Suprapubic skin (tissue), 4 donors: ENCODE results near the gene CLCF1. TPM values are rescaled to one million over a fixed set of nuclear protein-coding genes. Genes with fewer than 3 reads are reported as not detected.
A peak's percentile ranks its signal among the peaks of the same experiment; 100 is the strongest.

ENCODE experiments used
- DNase-seq, 2 donors: peaks; one replicate each; pipeline ENCODE4 v3.0.0-alpha.2; 2019; ENCODE audit warnings: low spot score in 2 of 2
- H3K27ac ChIP-seq: fragments of 200-600 bp; sonication (generic); one replicate; pipeline ENCODE4 v1.5.1; 2019
- H3K27me3 ChIP-seq: fragments of 200-600 bp; sonication (generic); one replicate; pipeline ENCODE4 v1.5.1; 2019
- H3K36me3 ChIP-seq: fragments of 200-600 bp; sonication (generic); one replicate; pipeline ENCODE4 v1.5.1; 2019
- H3K4me1 ChIP-seq: fragments of 200-600 bp; sonication (generic); one replicate; pipeline ENCODE4 v1.5.1; 2019
- H3K4me3 ChIP-seq: fragments of 200-600 bp; sonication (generic); one replicate; pipeline ENCODE4 v1.5.1; 2019; ENCODE audit warnings: mild to moderate bottlenecking
- H3K9me3 ChIP-seq: fragments of 200-600 bp; sonication (generic); one replicate; pipeline ENCODE4 v1.5.1; 2019
- EP300 ChIP-seq: sonication (generic); formaldehyde crosslinking; IDR thresholded peaks from one replicate; pipeline ENCODE4 v1.6.1; 2017; ENCODE audit warnings: antibody characterized with exemption
- POLR2A ChIP-seq, 2 donors: fragments of 450-650 bp; IDR thresholded peaks; one replicate each; pipeline ENCODE4 v1.6.1; 2017; ENCODE audit warnings: antibody characterized with exemption in 2 of 2, mild to moderate bottlenecking in 2 of 2, moderate library complexity in 2 of 2
- POLR2AphosphoS5 ChIP-seq, 3 donors: sonication (generic); formaldehyde crosslinking; IDR thresholded peaks; one replicate each; pipeline ENCODE4 v1.6.1; 2017; ENCODE audit warnings: antibody characterized with exemption in 3 of 3
- WGBS: methylation state at CpG from one replicate; pipeline ENCODE4 v1.1.5; 2018; 5-methylcytosine and 5-hydroxymethylcytosine counted together
- total RNA-seq, 4 donors: library from RNA; depleted of rRNA; stranded (reverse); fragments of >200 nt; gene quantifications; one replicate each; pipeline ENCODE4 v1.1.0, GENCODE V29; 2016
- TF ChIP-seq, protein P1 (sequence below), 2 donors: fragments of 200-600 bp in 1 of 2; fragments of 450-650 bp in 1 of 2; sonication (generic) in 1 of 2; IDR thresholded peaks; one replicate each; pipeline ENCODE4 v1.5.1; 2016 to 2019; ENCODE audit warnings: antibody characterized with exemption in 2 of 2, mild to moderate bottlenecking in 1 of 2, moderate library complexity in 1 of 2

Gene CLCF1
- total RNA-seq, 4 donors from 2014 or later = 2.7 to 5.5 (median 4.0) TPM

DNA sequence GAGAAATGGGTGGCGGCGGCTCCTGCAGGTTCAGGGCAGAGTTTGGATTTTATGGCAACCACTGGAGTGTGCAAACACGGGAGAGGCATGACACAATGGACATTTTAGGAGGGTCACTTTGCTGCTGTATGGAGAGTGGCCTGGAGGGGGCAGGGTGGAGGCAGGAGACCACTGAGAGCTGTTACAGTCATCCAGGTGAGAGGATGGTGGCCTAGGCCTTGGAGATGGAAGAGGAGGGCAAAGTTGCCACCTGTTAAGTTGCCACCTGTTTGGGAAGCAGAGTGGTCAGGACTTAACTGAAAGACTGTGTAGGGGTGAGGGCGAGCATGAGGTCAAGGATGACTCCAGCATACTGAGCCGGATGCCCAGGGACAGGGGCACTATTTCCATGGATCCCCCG, 16.1 kb upstream of the CLCF1 start:
- 79% methylated on average over 6 of the region's 6 CpGs for WGBS
- no peak overlapping the region for H3K4me3 ChIP-seq
- DNase-seq = no peak
- no peak overlapping the region for H3K27ac ChIP-seq
- no peaks in the 10 kb centered on the region for H3K9me3 ChIP-seq
- no peaks in the 10 kb centered on the region for H3K27me3 ChIP-seq
- H3K4me1 ChIP-seq = peaks cover 34% of the 10 kb centered on the region
- TF ChIP-seq EP300 = no peak
- no peak for TF ChIP-seq POLR2AphosphoS5 (IDR thresholded peaks at IDR 0.05)
- TF ChIP-seq, protein P1, sequence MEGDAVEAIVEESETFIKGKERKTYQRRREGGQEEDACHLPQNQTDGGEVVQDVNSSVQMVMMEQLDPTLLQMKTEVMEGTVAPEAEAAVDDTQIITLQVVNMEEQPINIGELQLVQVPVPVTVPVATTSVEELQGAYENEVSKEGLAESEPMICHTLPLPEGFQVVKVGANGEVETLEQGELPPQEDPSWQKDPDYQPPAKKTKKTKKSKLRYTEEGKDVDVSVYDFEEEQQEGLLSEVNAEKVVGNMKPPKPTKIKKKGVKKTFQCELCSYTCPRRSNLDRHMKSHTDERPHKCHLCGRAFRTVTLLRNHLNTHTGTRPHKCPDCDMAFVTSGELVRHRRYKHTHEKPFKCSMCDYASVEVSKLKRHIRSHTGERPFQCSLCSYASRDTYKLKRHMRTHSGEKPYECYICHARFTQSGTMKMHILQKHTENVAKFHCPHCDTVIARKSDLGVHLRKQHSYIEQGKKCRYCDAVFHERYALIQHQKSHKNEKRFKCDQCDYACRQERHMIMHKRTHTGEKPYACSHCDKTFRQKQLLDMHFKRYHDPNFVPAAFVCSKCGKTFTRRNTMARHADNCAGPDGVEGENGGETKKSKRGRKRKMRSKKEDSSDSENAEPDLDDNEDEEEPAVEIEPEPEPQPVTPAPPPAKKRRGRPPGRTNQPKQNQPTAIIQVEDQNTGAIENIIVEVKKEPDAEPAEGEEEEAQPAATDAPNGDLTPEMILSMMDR (IDR thresholded peaks at IDR 0.05) = peak in 1 of 2 donors; percentile 40
- peaks cover 6% of the 10 kb centered on the region for H3K36me3 ChIP-seq

DNA sequence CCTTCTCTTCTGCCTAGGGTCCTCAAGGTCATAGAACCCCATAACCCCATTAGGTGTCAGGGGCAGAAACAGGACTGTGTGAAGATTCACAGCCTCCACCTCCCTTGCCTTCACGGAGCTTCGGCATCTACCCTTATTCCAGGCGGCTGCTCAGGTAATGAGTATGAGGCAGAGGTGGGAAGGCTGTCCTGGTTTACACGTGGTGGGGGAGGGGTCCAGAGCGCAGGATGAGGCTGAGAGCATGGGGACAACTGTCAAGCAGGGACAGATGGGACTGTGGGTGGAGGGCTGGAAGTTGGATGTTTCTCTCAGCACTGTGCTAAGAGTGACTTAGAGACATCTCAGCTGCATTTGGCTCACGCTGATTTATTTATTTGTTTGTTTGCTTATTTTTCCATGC, 14.1 kb upstream of the CLCF1 start:
- TF ChIP-seq, protein P1 (IDR thresholded peaks at IDR 0.05) = no peak
- TF ChIP-seq POLR2A (IDR thresholded peaks at IDR 0.05) (no peak), POLR2AphosphoS5 (IDR thresholded peaks at IDR 0.05) (no peak), EP300 (no peak)
- H3K36me3 ChIP-seq = no peaks in the 10 kb centered on the region
- H3K9me3 ChIP-seq = no peaks in the 10 kb centered on the region
- H3K4me1 ChIP-seq = peaks cover 29% of the 10 kb centered on the region
- 59% methylated on average over 6 of the region's 6 CpGs for WGBS
- no peaks in the 10 kb centered on the region for H3K27me3 ChIP-seq
- no peak for DNase-seq
- H3K4me3 ChIP-seq = no peak overlapping the region
- no peak overlapping the region for H3K27ac ChIP-seq

DNA sequence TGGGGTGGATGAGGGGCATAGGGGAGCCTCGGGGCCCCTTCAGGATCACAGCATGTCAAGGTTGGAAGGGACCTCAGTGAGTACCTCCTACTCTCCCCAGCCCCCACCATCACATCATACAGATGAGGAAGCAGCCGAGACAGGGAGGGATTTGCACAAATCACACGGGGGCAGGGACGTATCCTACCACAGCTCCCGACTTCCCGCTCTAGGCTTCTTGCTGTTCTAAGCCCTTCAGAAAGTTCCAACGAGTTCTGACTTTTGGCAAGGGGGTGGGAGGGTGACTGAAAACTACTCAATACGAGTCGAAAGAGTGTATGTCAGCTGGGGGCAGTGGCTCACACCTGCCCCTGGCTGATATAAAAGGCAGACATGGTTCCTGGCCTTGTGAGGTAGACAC, 13.7 kb upstream of the CLCF1 start:
- no peak for TF ChIP-seq POLR2AphosphoS5 (IDR thresholded peaks at IDR 0.05)
- TF ChIP-seq, protein P1 (IDR thresholded peaks at IDR 0.05) = no peak
- TF ChIP-seq EP300 = no peak
- TF ChIP-seq POLR2A (IDR thresholded peaks at IDR 0.05) = no peak
- no peak overlapping the region for H3K4me3 ChIP-seq
- no peaks in the 10 kb centered on the region for H3K27me3 ChIP-seq
- WGBS = 56% methylated on average over 9 of the region's 9 CpGs
- H3K4me1 ChIP-seq = peaks cover 25% of the 10 kb centered on the region
- H3K9me3 ChIP-seq = no peaks in the 10 kb centered on the region
- H3K36me3 ChIP-seq = no peaks in the 10 kb centered on the region
- no peak overlapping the region for H3K27ac ChIP-seq
- DNase-seq = no peak

DNA sequence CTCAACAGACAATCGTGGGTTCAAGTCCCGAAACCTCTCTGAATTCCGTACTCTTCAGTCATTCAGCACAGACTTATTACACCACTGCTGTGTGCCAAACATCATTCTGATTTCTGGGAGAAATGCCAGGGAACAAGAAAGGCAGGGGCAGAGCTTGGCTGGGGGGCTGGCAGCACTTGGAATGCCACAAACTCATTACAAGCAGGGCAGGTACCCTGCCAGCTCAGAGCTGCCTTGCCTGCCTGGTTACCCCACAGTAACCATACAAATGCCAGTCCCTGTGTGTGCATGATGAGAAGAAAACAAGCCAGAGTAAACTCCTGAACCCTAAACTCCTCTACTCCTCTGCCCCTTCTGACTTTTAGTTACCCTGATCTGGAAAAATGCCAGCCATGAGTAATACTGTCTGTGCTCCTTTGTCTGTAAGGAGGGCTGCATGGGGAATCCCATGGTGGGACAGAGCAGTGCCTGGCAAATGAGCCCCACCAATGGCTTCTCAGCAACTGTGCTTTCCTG, 11.5 kb upstream of the CLCF1 start:
- WGBS = 72% methylated on average over 3 of the region's 3 CpGs
- Histone ChIP-seq H3K36me3 (no peaks in the 10 kb centered on the region), H3K4me3 (no peak overlapping the region), H3K9me3 (no peaks in the 10 kb centered on the region), H3K27me3 (no peaks in the 10 kb centered on the region), H3K4me1 (peaks cover 21% of the 10 kb centered on the region), H3K27ac (no peak overlapping the region)
- no peak for DNase-seq
- TF ChIP-seq POLR2A (IDR thresholded peaks at IDR 0.05) (no peak), EP300 (no peak), POLR2AphosphoS5 (IDR thresholded peaks at IDR 0.05) (no peak)
- TF ChIP-seq, protein P1 (IDR thresholded peaks at IDR 0.05) = no peak

DNA sequence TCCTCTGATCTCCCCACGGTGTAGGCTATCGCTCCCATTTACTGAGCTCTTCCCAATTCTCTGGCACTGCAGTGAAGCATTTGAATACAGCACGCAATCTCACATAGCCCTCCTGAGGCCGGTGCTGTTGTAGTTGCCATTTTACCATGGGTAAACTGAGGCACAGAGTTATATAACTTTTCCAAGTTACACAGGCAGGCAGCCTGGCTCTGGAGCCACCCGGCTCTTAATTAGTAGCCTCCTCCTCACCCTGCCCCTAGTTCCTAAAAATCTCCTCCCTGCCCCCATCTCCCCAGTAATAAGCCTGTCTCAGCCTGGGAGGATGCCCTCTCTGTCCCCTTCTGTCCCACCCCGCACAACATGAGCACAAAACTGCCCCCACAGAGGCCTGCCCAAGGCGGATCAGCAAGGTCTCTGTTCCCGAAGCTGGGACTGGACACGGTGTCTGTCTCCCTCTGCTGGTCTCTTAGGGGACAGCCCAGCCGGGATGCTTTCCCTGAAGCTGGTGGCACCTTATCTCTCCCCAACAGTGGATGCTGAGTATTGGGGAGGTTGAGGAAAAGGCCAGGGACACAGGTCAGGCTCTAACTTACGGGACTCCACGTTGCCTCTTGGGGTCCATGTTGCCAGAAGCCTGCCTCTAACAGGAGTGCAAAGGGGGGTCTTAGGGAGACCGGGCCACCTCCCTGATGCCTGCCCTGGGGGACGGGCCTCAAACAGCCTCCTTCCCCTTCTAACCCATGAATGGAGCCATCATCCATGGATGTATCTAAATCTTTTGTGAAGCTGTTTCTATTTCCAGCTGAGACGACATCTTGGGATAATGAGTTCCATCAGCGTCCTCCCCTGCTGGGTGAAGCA, 9.1 kb upstream of the CLCF1 start:
- WGBS = 46% methylated on average over 14 of the region's 16 CpGs
- H3K4me1 ChIP-seq = peaks cover 39% of the 10 kb centered on the region
- peak; percentile 90 to 92 for DNase-seq
- TF ChIP-seq POLR2A (IDR thresholded peaks at IDR 0.05) = no peak
- TF ChIP-seq, protein P1 (IDR thresholded peaks at IDR 0.05) = peak; percentile 90 to 96
- H3K9me3 ChIP-seq = no peaks in the 10 kb centered on the region
- no peaks in the 10 kb centered on the region for H3K27me3 ChIP-seq
- no peak overlapping the region for H3K4me3 ChIP-seq
- no peaks in the 10 kb centered on the region for H3K36me3 ChIP-seq
- no peak overlapping the region for H3K27ac ChIP-seq
